Endothelial cell of umbilical vein (primary cell): ENCODE measurements around the gene EXD2. TPM values are rescaled to one million over a fixed set of nuclear protein-coding genes. Genes with fewer than 3 reads are reported as not detected.

Experiments
- BruUV-seq: library from RNA; stranded (reverse); fragments of 400-500 nt; replicated peaks from 2 replicates; lab custom pipeline; 2021; lab: Mats Ljungman, UMichigan
- CTCF ChIA-PET: fragments of 300-600, 350-600 bp; sonication (Branson Sonifier 250); formaldehyde crosslinking; loops from one replicate; lab custom pipeline; 2021; ENCODE audit warnings: antibody characterized with exemption, inconsistent platforms; lab: Charles Lee
- POLR2A ChIA-PET: fragments of 300-600, 350-600 bp; sonication (Branson Sonifier 250); formaldehyde crosslinking; loops from one replicate; lab custom pipeline; 2021; ENCODE audit warnings: antibody characterized with exemption, inconsistent platforms; lab: Charles Lee
- DNase-seq: peaks from one replicate; pipeline ENCODE4 v3.0.0-alpha.2; 2011; ENCODE audit warnings: low read depth, low spot score
- FAIRE-seq: peaks from 2 replicates; lab custom pipeline; 2011; peaks lifted over from hg19 to GRCh38; lab: Jason Lieb, UNC
- H2AFZ ChIP-seq: 2 replicates; pipeline ENCODE4 v1.6.0; 2012; ENCODE audit warnings: low read depth, low read length, control low read depth, inconsistent platforms
- H3K27ac ChIP-seq: 2 replicates; pipeline ENCODE4 v1.5.1; 2011; ENCODE audit warnings: low read depth, mild to moderate bottlenecking, control low read depth, low read length, moderate library complexity; ENCODE audit not compliant: insufficient read depth
- H3K27me3 ChIP-seq, 2 experiments: 2 replicates each; pipeline versions ENCODE4 v1.6.0 to v1.6.1; 2011; ENCODE audit warnings: low read length in 2 of 2, mixed read lengths in 1 of 2; ENCODE audit not compliant: control insufficient read depth in 2 of 2, insufficient read depth in 2 of 2
- H3K36me3 ChIP-seq, 2 experiments: 2 replicates in 1 of 2; 3 replicates in 1 of 2; pipeline ENCODE4 v1.5.1; 2011; ENCODE audit warnings: low read length in 2 of 2, mild to moderate bottlenecking in 1 of 2, moderate library complexity in 1 of 2; ENCODE audit not compliant: control insufficient read depth in 2 of 2, insufficient read depth in 2 of 2; ENCODE audit errors: extremely low read depth in 1 of 2
- H3K4me1 ChIP-seq: 3 replicates; pipeline ENCODE4 v1.5.1; 2011; ENCODE audit warnings: mild to moderate bottlenecking, low read length; ENCODE audit not compliant: control insufficient read depth, insufficient read depth; ENCODE audit errors: extremely low read depth
- H3K4me2 ChIP-seq: 2 replicates; pipeline ENCODE4 v1.6.1; 2011; ENCODE audit warnings: low read length, control low read depth, mixed read lengths; ENCODE audit not compliant: insufficient read depth
- H3K4me3 ChIP-seq, 3 experiments: fragments of 200-600 bp in 1 of 3; sonication (generic), shearing (Covaris generic) in 1 of 3; replicated peaks in 1 of 3; 2 replicates each; pipeline ENCODE4 v1.5.1; 2011 to 2016; ENCODE audit warnings: control low read depth in 3 of 3, low read length in 3 of 3, mild to moderate bottlenecking in 2 of 3, inconsistent platforms in 1 of 3, low read depth in 1 of 3, moderate library complexity in 1 of 3; ENCODE audit not compliant: insufficient read depth in 1 of 3
- H3K79me2 ChIP-seq: 2 replicates; pipeline ENCODE4 v1.6.0; 2012; ENCODE audit warnings: low read length, inconsistent platforms; ENCODE audit not compliant: control insufficient read depth, insufficient read depth
- H3K9ac ChIP-seq: replicated peaks from 2 replicates; pipeline ENCODE3; 2011; ENCODE audit warnings: low read length, control low read depth; ENCODE audit not compliant: insufficient read depth; ENCODE audit errors: extremely low read depth
- H3K9me1 ChIP-seq: replicated peaks from 3 replicates; pipeline ENCODE4 v1.6.0; 2011; ENCODE audit warnings: mild to moderate bottlenecking, low read length; ENCODE audit not compliant: control insufficient read depth, insufficient read depth; ENCODE audit errors: extremely low read depth
- H3K9me3 ChIP-seq: replicated peaks from 2 replicates; pipeline ENCODE4 v1.5.1; 2012; ENCODE audit warnings: low read length, inconsistent platforms; ENCODE audit not compliant: control insufficient read depth, insufficient read depth
- H4K20me1 ChIP-seq: replicated peaks from 2 replicates; pipeline ENCODE3; 2011; ENCODE audit warnings: mild to moderate bottlenecking, low read length; ENCODE audit not compliant: control insufficient read depth, insufficient read depth; ENCODE audit errors: extremely low read depth
- EZH2 ChIP-seq: IDR thresholded peaks from 2 replicates; pipeline ENCODE4 v1.6.1; 2012; ENCODE audit warnings: borderline replicate concordance, low read depth, mild to moderate bottlenecking, moderate library complexity, low read length, inconsistent platforms; ENCODE audit not compliant: severe bottlenecking
- FOS ChIP-seq: IDR thresholded peaks from 2 replicates; pipeline ENCODE4 v1.6.1; 2011; ENCODE audit warnings: mild to moderate bottlenecking, low read length, moderate library complexity, borderline replicate concordance; ENCODE audit not compliant: insufficient read depth
- GATA2 ChIP-seq: IDR thresholded peaks from 2 replicates; pipeline ENCODE4 v1.7.0; 2011; ENCODE audit warnings: low read depth, mild to moderate bottlenecking, moderate library complexity, mixed read lengths, low read length; ENCODE audit not compliant: insufficient read length, insufficient read depth
- JUN ChIP-seq: IDR thresholded peaks from 2 replicates; pipeline ENCODE4 v1.6.1; 2011; ENCODE audit warnings: borderline replicate concordance, low read depth; ENCODE audit not compliant: insufficient read length, insufficient read depth
- MAX ChIP-seq: IDR thresholded peaks from 2 replicates; pipeline ENCODE4 v1.6.1; 2011; ENCODE audit not compliant: insufficient read depth, insufficient read length
- MYC ChIP-seq: IDR thresholded peaks from one replicate; pipeline ENCODE4 v1.6.1; 2011; ENCODE audit warnings: mild to moderate bottlenecking, low read depth, low read length
- POLR2A ChIP-seq: IDR thresholded peaks from 2 replicates; pipeline ENCODE4 v1.6.1; 2012; ENCODE audit warnings: low read depth, mild to moderate bottlenecking, control low read depth, low read length
- POLR2AphosphoS5 ChIP-seq: IDR thresholded peaks from 2 replicates; pipeline ENCODE4 v1.6.1; 2012; ENCODE audit warnings: low read depth, mild to moderate bottlenecking, control low read depth, low read length, moderate library complexity; ENCODE audit not compliant: insufficient read depth
- dilution Hi-C: fragments of 300-500 bp; cut with MboI; formaldehyde crosslinking; loops from one replicate; pipeline ENCODE4 v1.15.0; 2019; ENCODE audit warnings: low sequenced_read_pairs; ENCODE audit not compliant: extremely low pct_ligation_motif_present
- intact Hi-C: fragments of 100-400 bp; cut with micrococcal nuclease; formaldehyde crosslinking; loops from one replicate; pipeline ENCODE4 v1.10.0; 2022
- polyA plus RNA-seq, 4 experiments: library from polyadenylated mRNA; depleted of rRNA in 3 of 4; stranded (reverse) in 3 of 4; unstranded in 1 of 4; fragments of >200 nt; gene quantifications; 2 replicates each; pipeline versions ENCODE4 v1.2.1 to v1.2.3, GENCODE V29; 2011 to 2012; ENCODE audit warnings: missing spikeins in 1 of 4
- total RNA-seq: library from RNA; stranded (reverse); gene quantifications from 2 replicates; pipeline ENCODE4 v1.2.3, GENCODE V29; 2021
- TF ChIP-seq, protein P1 (sequence below), 2 donors: IDR thresholded peaks; 1 replicate in 1 of 2; 2 replicates in 1 of 2; pipeline ENCODE4 v1.5.1; 2011; ENCODE audit warnings: low read length in 2 of 2, mild to moderate bottlenecking in 2 of 2, moderate library complexity in 2 of 2, control low read depth in 1 of 2, inconsistent platforms in 1 of 2, low read depth in 1 of 2; ENCODE audit not compliant: insufficient read depth in 1 of 2; ENCODE audit errors: extremely low read depth in 1 of 2

Gene EXD2
- total and polyA plus RNA-seq, 2 donors (not counting 3 experiments of a cell fraction or from before 2014, with no cell fraction given): 11.6 to 22.6 TPM

DNA sequence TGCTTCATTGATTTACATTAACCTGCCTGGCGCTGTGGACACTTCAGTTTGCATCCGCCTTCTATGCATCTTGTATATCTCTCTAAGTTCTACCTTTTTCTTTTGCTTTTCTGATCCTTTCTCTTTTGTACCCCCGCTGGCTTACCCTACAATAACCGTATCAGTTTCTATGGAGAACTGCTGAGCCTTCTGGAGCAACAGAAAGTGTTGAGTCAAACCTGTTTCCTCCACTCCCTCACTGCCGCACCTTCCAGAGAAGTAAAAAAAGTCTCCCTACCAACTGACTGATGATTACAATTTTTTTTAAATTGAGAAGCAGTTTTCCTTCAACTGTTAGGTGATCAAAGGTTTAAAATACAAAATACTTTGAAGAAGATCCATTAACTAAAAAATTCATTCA lies 17.4 kb downstream of the EXD2 start:
- Histone ChIP-seq H3K9me1 (no peaks in the 10 kb centered on the region), H3K27me3 (no peaks in the 10 kb centered on the region), H3K27ac (no peak overlapping the region), H3K9ac (no peak overlapping the region), H2AFZ (no peak overlapping the region), H3K4me1 (no peaks in the 10 kb centered on the region), H4K20me1 (no peaks in the 10 kb centered on the region), H3K4me3 (no peak overlapping the region), H3K36me3 (no peaks in the 10 kb centered on the region), H3K9me3 (no peaks in the 10 kb centered on the region), H3K79me2 (no peaks in the 10 kb centered on the region), H3K4me2 (no peak overlapping the region)
- DNase-seq: no peak
- TF ChIP-seq GATA2 (no peak), MYC (no peak), FOS (no peak), EZH2 (no peak), MAX (no peak), JUN (no peak), POLR2A (no peak), POLR2AphosphoS5 (no peak)
- TF ChIP-seq, protein P1, sequence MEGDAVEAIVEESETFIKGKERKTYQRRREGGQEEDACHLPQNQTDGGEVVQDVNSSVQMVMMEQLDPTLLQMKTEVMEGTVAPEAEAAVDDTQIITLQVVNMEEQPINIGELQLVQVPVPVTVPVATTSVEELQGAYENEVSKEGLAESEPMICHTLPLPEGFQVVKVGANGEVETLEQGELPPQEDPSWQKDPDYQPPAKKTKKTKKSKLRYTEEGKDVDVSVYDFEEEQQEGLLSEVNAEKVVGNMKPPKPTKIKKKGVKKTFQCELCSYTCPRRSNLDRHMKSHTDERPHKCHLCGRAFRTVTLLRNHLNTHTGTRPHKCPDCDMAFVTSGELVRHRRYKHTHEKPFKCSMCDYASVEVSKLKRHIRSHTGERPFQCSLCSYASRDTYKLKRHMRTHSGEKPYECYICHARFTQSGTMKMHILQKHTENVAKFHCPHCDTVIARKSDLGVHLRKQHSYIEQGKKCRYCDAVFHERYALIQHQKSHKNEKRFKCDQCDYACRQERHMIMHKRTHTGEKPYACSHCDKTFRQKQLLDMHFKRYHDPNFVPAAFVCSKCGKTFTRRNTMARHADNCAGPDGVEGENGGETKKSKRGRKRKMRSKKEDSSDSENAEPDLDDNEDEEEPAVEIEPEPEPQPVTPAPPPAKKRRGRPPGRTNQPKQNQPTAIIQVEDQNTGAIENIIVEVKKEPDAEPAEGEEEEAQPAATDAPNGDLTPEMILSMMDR (IDR thresholded peaks at IDR 0.05; ENCODE audit: extremely low read depth in 1 of 2, insufficient read depth in 1 of 2, low read depth in 1 of 2, low read length in 2 of 2): no peak
- intact Hi-C loops (no loop called here), dilution Hi-C loops (no loop called here)
- POLR2A ChIA-PET: no interaction called here
- CTCF ChIA-PET: no interaction called here
- no peak for FAIRE-seq
- no TSS peak for BruUV-seq
